Astrocyte (in vitro differentiated cells and primary cell): ENCODE results near the gene AZGP1. TPM values are rescaled to one million over a fixed set of nuclear protein-coding genes. Genes with fewer than 3 reads are reported as not detected.

Source experiments
- DNase-seq: peaks from one replicate; pipeline ENCODE4 v3.0.0-alpha.2; 2010; ENCODE audit warnings: low read depth
- FAIRE-seq: peaks from 2 replicates; lab custom pipeline; 2011; peaks lifted over from hg19 to GRCh38; lab: Jason Lieb, UNC
- H2AFZ ChIP-seq: 2 replicates; pipeline ENCODE4 v1.6.0; 2012; ENCODE audit warnings: low read depth, low read length, inconsistent platforms
- H3K27ac ChIP-seq: 2 replicates; pipeline ENCODE4 v1.5.1; 2011; ENCODE audit warnings: low read depth, low read length, inconsistent platforms
- H3K27me3 ChIP-seq: 2 replicates; pipeline ENCODE4 v1.6.0; 2011; ENCODE audit warnings: low read length, inconsistent platforms; ENCODE audit not compliant: insufficient read depth
- H3K36me3 ChIP-seq: 2 replicates; pipeline ENCODE4 v1.5.1; 2011; ENCODE audit warnings: low read length, inconsistent platforms; ENCODE audit not compliant: insufficient read depth
- H3K4me1 ChIP-seq: 2 replicates; pipeline ENCODE4 v1.5.1; 2011; ENCODE audit warnings: low read length, inconsistent platforms; ENCODE audit not compliant: insufficient read depth
- H3K4me2 ChIP-seq: 2 replicates; pipeline ENCODE4 v1.6.0; 2012; ENCODE audit warnings: low read length, inconsistent platforms
- H3K4me3 ChIP-seq: 2 replicates; pipeline ENCODE4 v1.5.1; 2011; ENCODE audit warnings: low read depth, mild to moderate bottlenecking, low read length, inconsistent platforms; ENCODE audit not compliant: insufficient read depth
- H3K79me2 ChIP-seq: 2 replicates; pipeline ENCODE4 v1.6.0; 2012; ENCODE audit warnings: mild to moderate bottlenecking, low read length, inconsistent platforms; ENCODE audit not compliant: insufficient read depth
- H3K9ac ChIP-seq: 2 replicates; pipeline ENCODE4 v1.6.0; 2012; ENCODE audit warnings: mild to moderate bottlenecking, low read length, inconsistent platforms
- H3K9me3 ChIP-seq: 2 replicates; pipeline ENCODE4 v1.5.1; 2012; ENCODE audit warnings: low read depth, mild to moderate bottlenecking, low read length, inconsistent platforms; ENCODE audit not compliant: insufficient read depth
- H4K20me1 ChIP-seq: 2 replicates; pipeline ENCODE4 v1.6.0; 2012; ENCODE audit warnings: low read length, inconsistent platforms; ENCODE audit not compliant: insufficient read depth
- H3K27ac Mint-ChIP-seq: one replicate; pipeline ENCODE4 v1.8.0; 2021; ENCODE audit warnings: mild to moderate bottlenecking, mixed read lengths; ENCODE audit not compliant: unreplicated experiment
- H3K27me3 Mint-ChIP-seq: one replicate; pipeline ENCODE4 v1.8.0; 2021; ENCODE audit warnings: low read depth, mixed read lengths; ENCODE audit not compliant: unreplicated experiment
- H3K36me3 Mint-ChIP-seq: one replicate; pipeline ENCODE4 v1.8.0; 2021; ENCODE audit warnings: low read depth, mixed read lengths; ENCODE audit not compliant: unreplicated experiment
- H3K4me1 Mint-ChIP-seq: one replicate; pipeline ENCODE4 v1.8.0; 2021; ENCODE audit warnings: low read depth, mixed read lengths; ENCODE audit not compliant: unreplicated experiment
- H3K4me3 Mint-ChIP-seq: one replicate; pipeline ENCODE4 v1.8.0; 2021; ENCODE audit warnings: mild to moderate bottlenecking, moderate library complexity, mixed read lengths; ENCODE audit not compliant: unreplicated experiment
- H3K9me3 Mint-ChIP-seq: one replicate; pipeline ENCODE4 v1.8.0; 2021; ENCODE audit warnings: mild to moderate bottlenecking, mixed read lengths; ENCODE audit not compliant: unreplicated experiment
- CTCF ChIP-seq: IDR thresholded peaks from 2 replicates; pipeline ENCODE4 v1.5.1; 2011; ENCODE audit warnings: low read depth, mild to moderate bottlenecking, inconsistent platforms, low read length, moderate library complexity; ENCODE audit not compliant: insufficient read depth
- EZH2 ChIP-seq: IDR thresholded peaks from 2 replicates; pipeline ENCODE4 v1.6.1; 2012; ENCODE audit warnings: mild to moderate bottlenecking, low read length, inconsistent platforms; ENCODE audit not compliant: insufficient read depth
- total RNA-seq: library from RNA; stranded (reverse); gene quantifications from 2 replicates; pipeline ENCODE4 v1.2.1, GENCODE V29; 2021

Gene AZGP1
- total RNA-seq, 1 donor from 2014 or later: not detected

GRCh38 chr7:99928188-99928587, 47.6 kb downstream of the AZGP1 start:
- Histone ChIP-seq H3K9me3 (no peaks in the 10 kb centered on the region), H3K9ac (no peak overlapping the region), H3K27ac (no peak overlapping the region), H3K36me3 (no peaks in the 10 kb centered on the region), H3K79me2 (no peaks in the 10 kb centered on the region), H2AFZ (no peak overlapping the region), H3K27me3 (peaks cover 14% of the 10 kb centered on the region), H4K20me1 (no peaks in the 10 kb centered on the region), H3K4me3 (no peak overlapping the region), H3K4me2 (no peak overlapping the region), H3K4me1 (no peaks in the 10 kb centered on the region)
- DNase-seq (no peak), FAIRE-seq (no peak)
- Mint-ChIP-seq H3K36me3 (no peaks in the 10 kb centered on the region), H3K27ac (no peak overlapping the region), H3K9me3 (no peaks in the 10 kb centered on the region), H3K4me1 (peaks cover 2% of the 10 kb centered on the region), H3K27me3 (peaks cover 21% of the 10 kb centered on the region), H3K4me3 (no peak overlapping the region)
- TF ChIP-seq EZH2 (no peak), CTCF (no peak)

GRCh38 chr7:99927536-99927935, 48.3 kb downstream of the AZGP1 start:
- Histone ChIP-seq H3K4me3 (no peak overlapping the region), H3K27ac (no peak overlapping the region), H4K20me1 (no peaks in the 10 kb centered on the region), H3K4me1 (no peaks in the 10 kb centered on the region), H3K4me2 (no peak overlapping the region), H3K36me3 (no peaks in the 10 kb centered on the region), H3K27me3 (peaks cover 14% of the 10 kb centered on the region), H3K79me2 (no peaks in the 10 kb centered on the region), H3K9me3 (no peaks in the 10 kb centered on the region), H3K9ac (no peak overlapping the region), H2AFZ (no peak overlapping the region)
- no peak overlapping the region for H3K4me3 Mint-ChIP-seq
- H3K9me3 Mint-ChIP-seq: no peaks in the 10 kb centered on the region
- no peaks in the 10 kb centered on the region for H3K36me3 Mint-ChIP-seq
- H3K4me1 Mint-ChIP-seq: peaks cover 2% of the 10 kb centered on the region
- no peak for TF ChIP-seq CTCF
- no peak for TF ChIP-seq EZH2
- DNase-seq (no peak), FAIRE-seq (no peak)
- H3K27ac Mint-ChIP-seq: no peak overlapping the region
- H3K27me3 Mint-ChIP-seq: peaks cover 20% of the 10 kb centered on the region

GRCh38 chr7:99926321-99926720, 49.5 kb downstream of the AZGP1 start:
- FAIRE-seq: no peak
- Histone ChIP-seq H3K79me2 (no peaks in the 10 kb centered on the region), H3K36me3 (no peaks in the 10 kb centered on the region), H2AFZ (no peak overlapping the region), H3K9ac (no peak overlapping the region), H4K20me1 (no peaks in the 10 kb centered on the region), H3K9me3 (no peaks in the 10 kb centered on the region), H3K4me1 (no peaks in the 10 kb centered on the region), H3K27ac (no peak overlapping the region), H3K4me2 (no peak overlapping the region), H3K27me3 (peaks cover 5% of the 10 kb centered on the region), H3K4me3 (no peak overlapping the region)
- DNase-seq: no peak
- H3K9me3 Mint-ChIP-seq: peaks cover 2% of the 10 kb centered on the region
- H3K27ac Mint-ChIP-seq: no peak overlapping the region
- H3K36me3 Mint-ChIP-seq: peaks cover 1% of the 10 kb centered on the region
- H3K27me3 Mint-ChIP-seq: peaks cover 18% of the 10 kb centered on the region
- no peak overlapping the region for H3K4me3 Mint-ChIP-seq
- H3K4me1 Mint-ChIP-seq: peaks cover 2% of the 10 kb centered on the region
- TF ChIP-seq EZH2 (no peak), CTCF (no peak)
